Measurements from ENCODE around the gene DAZAP1. TPM values are rescaled to one million over a fixed set of nuclear protein-coding genes. Genes with fewer than 3 reads are reported as not detected.

DAZAP1 gene
- total RNA-seq, 1 experiment from 2014 or later = 144 TPM

DNA sequence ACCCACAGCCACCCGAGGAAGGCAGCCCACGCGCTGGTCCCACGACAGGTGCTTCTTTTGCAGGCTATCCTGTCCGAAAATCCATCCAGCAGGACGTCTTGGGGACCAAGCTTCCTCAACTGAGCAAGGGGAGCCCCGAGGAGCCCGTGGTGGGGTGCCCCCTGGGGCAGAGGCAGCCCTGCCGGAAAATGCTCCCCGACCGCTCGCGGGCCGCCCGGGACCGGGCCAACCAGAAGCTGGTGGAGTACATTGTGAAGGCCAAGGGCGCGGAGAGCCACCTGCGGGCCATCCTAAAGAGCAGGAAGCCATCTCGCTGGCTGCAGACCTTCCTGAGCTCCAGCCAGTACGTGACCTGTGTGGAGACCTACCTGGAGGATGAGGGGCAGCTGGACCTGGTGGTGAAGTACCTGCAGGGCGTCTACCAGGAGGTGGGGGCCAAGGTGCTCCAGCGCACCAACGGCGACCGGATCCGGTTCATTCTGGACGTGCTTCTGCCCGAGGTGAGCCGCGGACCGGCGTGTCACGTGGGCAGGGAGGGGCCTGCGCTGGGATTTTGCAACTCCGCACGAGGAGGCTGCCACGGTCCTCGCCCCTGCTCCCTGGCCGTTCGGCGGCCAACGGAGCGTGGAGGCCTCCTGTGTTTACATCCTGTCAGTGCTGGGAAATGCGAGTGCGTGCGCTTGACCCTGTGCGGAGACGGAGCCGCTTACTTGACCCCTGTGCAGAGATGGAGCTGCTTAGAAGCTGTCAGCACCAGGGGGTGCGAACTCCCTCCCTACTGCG is 36.6 kb upstream of the DAZAP1 start:
- intact Hi-C loops (cut with micrococcal nuclease; ENCODE audit: unreplicated experiment) = no loop called here
- Histone ChIP-seq H2AFZ (no peak overlapping the region), H3K36me3 (ENCODE audit: low read depth) (no peaks in the 10 kb centered on the region), H3K4me2 (no peak overlapping the region), H3K9me3 (ENCODE audit: insufficient read depth, low read depth) (no peaks in the 10 kb centered on the region), H3K27ac (no peak overlapping the region), H3K4me3 (no peak overlapping the region), H3K79me2 (ENCODE audit: low read depth) (no peaks in the 10 kb centered on the region), H3K9me2 (ENCODE audit: insufficient read depth) (no peaks in the 10 kb centered on the region), H3K27me3 (ENCODE audit: insufficient read depth, low read depth) (no peaks in the 10 kb centered on the region), H3F3A (ENCODE audit: insufficient read depth, low read depth) (no peaks in the 10 kb centered on the region), H4K20me1 (ENCODE audit: insufficient read depth) (no peaks in the 10 kb centered on the region), H3K4me1 (replicated peaks; ENCODE audit: insufficient read depth) (no peaks in the 10 kb centered on the region)
- DNase-seq = no peak
- ChIA-PET POLR2A (ENCODE audit: unreplicated experiment) (no interaction called here), CTCF (no interaction called here)
- TF ChIP-seq, protein P1, sequence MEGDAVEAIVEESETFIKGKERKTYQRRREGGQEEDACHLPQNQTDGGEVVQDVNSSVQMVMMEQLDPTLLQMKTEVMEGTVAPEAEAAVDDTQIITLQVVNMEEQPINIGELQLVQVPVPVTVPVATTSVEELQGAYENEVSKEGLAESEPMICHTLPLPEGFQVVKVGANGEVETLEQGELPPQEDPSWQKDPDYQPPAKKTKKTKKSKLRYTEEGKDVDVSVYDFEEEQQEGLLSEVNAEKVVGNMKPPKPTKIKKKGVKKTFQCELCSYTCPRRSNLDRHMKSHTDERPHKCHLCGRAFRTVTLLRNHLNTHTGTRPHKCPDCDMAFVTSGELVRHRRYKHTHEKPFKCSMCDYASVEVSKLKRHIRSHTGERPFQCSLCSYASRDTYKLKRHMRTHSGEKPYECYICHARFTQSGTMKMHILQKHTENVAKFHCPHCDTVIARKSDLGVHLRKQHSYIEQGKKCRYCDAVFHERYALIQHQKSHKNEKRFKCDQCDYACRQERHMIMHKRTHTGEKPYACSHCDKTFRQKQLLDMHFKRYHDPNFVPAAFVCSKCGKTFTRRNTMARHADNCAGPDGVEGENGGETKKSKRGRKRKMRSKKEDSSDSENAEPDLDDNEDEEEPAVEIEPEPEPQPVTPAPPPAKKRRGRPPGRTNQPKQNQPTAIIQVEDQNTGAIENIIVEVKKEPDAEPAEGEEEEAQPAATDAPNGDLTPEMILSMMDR (conservative IDR thresholded peaks at IDR 0.05) = no peak
- no peak for TF ChIP-seq EZH2 (IDR thresholded peaks at IDR 0.05; ENCODE audit: low read depth)
- no TSS peak for BruUV-seq (replicated peaks)

DNA sequence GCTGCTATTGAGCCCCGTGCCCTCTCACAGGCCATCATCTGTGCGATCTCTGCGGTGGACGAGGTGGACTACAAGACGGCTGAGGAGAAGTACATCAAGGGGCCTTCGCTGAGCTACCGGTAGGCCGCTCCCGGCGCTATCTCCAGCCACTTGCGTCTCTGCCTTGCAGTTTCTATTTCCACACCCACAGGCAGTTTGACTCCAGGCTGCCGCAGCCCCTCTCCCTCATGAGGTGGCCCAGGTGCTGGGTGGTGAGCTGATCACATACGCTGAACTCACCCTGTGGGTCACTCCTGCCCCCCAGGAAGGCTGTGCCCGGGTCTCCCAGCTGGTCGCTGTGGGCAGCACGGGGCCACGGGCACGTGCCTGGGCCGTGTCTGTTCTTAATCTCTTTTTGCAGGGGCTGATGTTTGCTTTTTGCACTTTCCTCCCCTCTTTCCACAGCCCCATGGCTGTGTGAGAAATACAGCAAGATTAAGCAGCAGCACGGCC is 34.3 kb upstream of the DAZAP1 start:
- Histone ChIP-seq H3K36me3 (ENCODE audit: low read depth) (no peaks in the 10 kb centered on the region), H3K4me1 (replicated peaks; ENCODE audit: insufficient read depth) (no peaks in the 10 kb centered on the region), H3K79me2 (ENCODE audit: low read depth) (no peaks in the 10 kb centered on the region), H3K4me3 (no peak overlapping the region), H2AFZ (no peak overlapping the region), H4K20me1 (ENCODE audit: insufficient read depth) (no peaks in the 10 kb centered on the region), H3K9me3 (ENCODE audit: insufficient read depth, low read depth) (no peaks in the 10 kb centered on the region), H3K27ac (no peak overlapping the region), H3K9me2 (ENCODE audit: insufficient read depth) (no peaks in the 10 kb centered on the region), H3K27me3 (ENCODE audit: insufficient read depth, low read depth) (no peaks in the 10 kb centered on the region), H3K4me2 (no peak overlapping the region), H3F3A (ENCODE audit: insufficient read depth, low read depth) (no peaks in the 10 kb centered on the region)
- no peak for DNase-seq
- BruUV-seq (replicated peaks) = no TSS peak
- intact Hi-C loops (cut with micrococcal nuclease; ENCODE audit: unreplicated experiment) = loop anchor here (2.0 kb wide), 1 partner anchor 94 kb away; no protein-coding TSS in a partner anchor
- CTCF ChIA-PET = no interaction called here
- TF ChIP-seq EZH2 (IDR thresholded peaks at IDR 0.05; ENCODE audit: low read depth) = no peak
- TF ChIP-seq, protein P1 (conservative IDR thresholded peaks at IDR 0.05) = no peak
- POLR2A ChIA-PET (ENCODE audit: unreplicated experiment) = no interaction called here

DNA sequence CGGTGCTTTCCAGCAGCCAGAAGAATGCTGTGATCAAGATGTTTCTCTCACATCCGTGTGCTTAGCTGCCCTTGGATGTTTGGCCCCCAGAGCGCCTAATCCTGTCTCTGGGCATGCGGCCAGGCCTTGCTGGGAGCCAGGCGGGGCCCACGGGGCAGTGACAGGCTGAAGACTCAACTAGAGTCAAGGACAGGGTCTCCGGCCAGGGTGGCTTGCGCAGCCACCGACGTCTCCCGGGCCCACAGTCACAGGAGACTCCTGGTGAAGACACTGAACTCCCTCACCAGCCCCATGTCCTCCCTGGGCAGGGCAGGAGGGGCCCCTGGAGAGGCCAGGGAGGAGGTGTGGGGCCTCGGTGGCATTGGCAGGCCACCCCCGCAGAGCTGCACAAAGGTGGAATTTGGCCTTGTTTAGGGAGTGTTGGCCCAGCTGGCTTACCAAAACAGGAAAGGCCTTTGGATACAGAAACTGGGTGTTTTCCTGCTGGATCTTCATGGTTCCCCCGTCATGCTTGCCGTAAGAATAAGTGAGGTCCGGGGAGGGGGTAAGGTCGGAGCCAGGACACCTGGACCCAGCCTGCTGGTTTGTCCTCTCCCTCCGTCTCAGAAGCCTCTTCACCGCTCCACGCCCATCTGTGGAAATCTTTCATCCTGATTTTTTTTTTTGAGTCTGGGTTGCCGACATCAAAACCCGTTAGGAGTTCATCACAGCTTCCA is 33.7 kb upstream of the DAZAP1 start:
- no peaks in the 10 kb centered on the region for H4K20me1 ChIP-seq (ENCODE audit: insufficient read depth)
- BruUV-seq (replicated peaks) = no TSS peak
- H3K9me2 ChIP-seq (ENCODE audit: insufficient read depth) = no peaks in the 10 kb centered on the region
- H3K4me3 ChIP-seq = no peak overlapping the region
- TF ChIP-seq EZH2 (IDR thresholded peaks at IDR 0.05; ENCODE audit: low read depth) = no peak
- TF ChIP-seq, protein P1 (conservative IDR thresholded peaks at IDR 0.05) = no peak
- intact Hi-C loops (cut with micrococcal nuclease; ENCODE audit: unreplicated experiment) = loop anchor here (2.0 kb wide), 1 partner anchor 95 kb away; no protein-coding TSS in a partner anchor
- DNase-seq = no peak
- no peak overlapping the region for H2AFZ ChIP-seq
- ChIA-PET CTCF (no interaction called here), POLR2A (ENCODE audit: unreplicated experiment) (no interaction called here)
- no peaks in the 10 kb centered on the region for H3K27me3 ChIP-seq (ENCODE audit: insufficient read depth, low read depth)
- H3K36me3 ChIP-seq (ENCODE audit: low read depth) = no peaks in the 10 kb centered on the region
- no peak overlapping the region for H3K27ac ChIP-seq
- H3F3A ChIP-seq (ENCODE audit: insufficient read depth, low read depth) = no peaks in the 10 kb centered on the region
- no peaks in the 10 kb centered on the region for H3K79me2 ChIP-seq (ENCODE audit: low read depth)
- H3K4me1 ChIP-seq (replicated peaks; ENCODE audit: insufficient read depth) = no peaks in the 10 kb centered on the region
- H3K4me2 ChIP-seq = no peak overlapping the region
- H3K9me3 ChIP-seq (ENCODE audit: insufficient read depth, low read depth) = no peaks in the 10 kb centered on the region

Measured in PC-9 (cell line).